ENCODE data around the gene KIF21A. TPM values are rescaled to one million over a fixed set of nuclear protein-coding genes. Genes with fewer than 3 reads are reported as not detected.

KIF21A gene
- total RNA-seq, 1 experiment from 2014 or later, result 29.1 TPM

DNA sequence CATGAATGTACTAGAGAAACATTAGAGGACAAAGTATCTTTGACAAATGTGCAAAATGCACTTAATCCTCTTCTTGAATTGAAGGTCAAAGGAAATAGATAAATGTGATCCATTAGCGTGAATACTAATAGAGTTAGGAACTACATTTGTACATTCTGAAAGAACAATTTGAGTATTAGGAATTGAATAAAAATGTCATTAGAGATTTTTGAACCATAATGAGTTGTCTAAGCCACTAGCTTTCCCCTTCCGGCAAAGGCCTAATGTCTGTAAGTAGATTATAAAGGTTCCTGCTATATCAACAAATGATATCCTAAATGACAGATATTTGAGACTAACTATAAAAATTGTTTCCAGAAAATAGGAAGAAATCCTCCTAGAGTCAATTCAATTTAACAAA lies 59.8 kb downstream of the KIF21A start:
- Histone ChIP-seq H3K4me3 (replicated peaks in 1 of 2; ENCODE audit: low read depth in 1 of 2, low read length in 2 of 2) (no peak overlapping the region), H3K27me3 (ENCODE audit: insufficient read depth, low read length) (no peaks in the 10 kb centered on the region), H3K79me2 (ENCODE audit: insufficient read depth, low read length) (0 out of 2 replicates have a peak, but pooled peaks cover 6% of the 10 kb centered on the region), H2AFZ (ENCODE audit: low read depth, low read length, poor library complexity, severe bottlenecking) (no peak overlapping the region), H3K4me1 (ENCODE audit: control insufficient read depth in 1 of 2, insufficient read depth in 2 of 2, low read length in 2 of 2) (no peaks in the 10 kb centered on the region), H3K9me2 (ENCODE audit: insufficient read depth) (no peaks in the 10 kb centered on the region), H3K9ac (ENCODE audit: low read length) (no peak overlapping the region), H3K9me3 (ENCODE audit: control insufficient read depth in 1 of 2, insufficient read depth in 1 of 2, low read depth in 1 of 2, low read length in 2 of 2) (no peaks in the 10 kb centered on the region), H3K36me3 (ENCODE audit: control insufficient read depth in 1 of 2, insufficient read depth in 2 of 2, low read length in 2 of 2) (no peaks in the 10 kb centered on the region), H4K20me1 (ENCODE audit: insufficient read depth) (0 out of 2 replicates have a peak, but pooled peaks cover 3% of the 10 kb centered on the region), H3K4me2 (ENCODE audit: low read length) (no peak overlapping the region), H3K27ac (ENCODE audit: low read depth, low read length) (no peak overlapping the region)
- intact Hi-C loops (cut with micrococcal nuclease), result no loop called here
- RAD21 ChIA-PET (ENCODE audit: low non-redundant PET in 1 of 2, low total read pairs in 2 of 2, uncharacterized antibody in 2 of 2, unreplicated experiment in 2 of 2), result no interaction called here
- POLR2A ChIA-PET, result no interaction called here
- BruUV-seq (replicated peaks), result no TSS peak
- CTCF ChIA-PET, result no interaction called here
- TF ChIP-seq SIN3A (IDR thresholded peaks at IDR 0.05; ENCODE audit: low read depth) (no peak), EZH2 (IDR thresholded peaks at IDR 0.05) (no peak), SRF (IDR thresholded peaks at IDR 0.05; ENCODE audit: low read depth) (no peak), EGR1 (IDR thresholded peaks at IDR 0.05; ENCODE audit: low read depth) (no peak)
- TF ChIP-seq, protein P1, sequence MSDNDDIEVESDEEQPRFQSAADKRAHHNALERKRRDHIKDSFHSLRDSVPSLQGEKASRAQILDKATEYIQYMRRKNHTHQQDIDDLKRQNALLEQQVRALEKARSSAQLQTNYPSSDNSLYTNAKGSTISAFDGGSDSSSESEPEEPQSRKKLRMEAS (IDR thresholded peaks at IDR 0.05), result no peak
- ATAC-seq (no peak), DNase-seq (ENCODE audit: low read depth, low spot score) (no peak)

DNA sequence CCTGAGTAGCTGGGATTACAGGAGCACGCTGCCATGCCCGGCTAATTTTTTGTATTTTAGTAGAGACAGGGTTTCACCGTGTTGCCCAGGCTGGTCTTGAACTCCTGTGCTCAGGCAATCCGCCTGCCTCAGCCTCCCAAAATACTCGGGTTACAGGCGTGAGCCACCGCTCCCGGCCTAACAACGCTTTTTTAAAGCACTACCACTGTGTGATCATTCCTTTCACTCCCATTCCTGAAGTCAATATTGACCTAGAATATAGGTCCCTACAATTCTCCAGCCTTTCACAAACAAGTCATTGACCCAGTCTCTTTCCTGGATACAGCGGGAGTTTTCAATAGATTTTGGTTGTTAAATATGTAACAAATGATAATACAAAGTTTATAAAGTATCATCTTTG lies 62.8 kb downstream of the KIF21A start:
- Histone ChIP-seq H3K79me2 (ENCODE audit: insufficient read depth, low read length) (0 out of 2 replicates have a peak, but pooled peaks cover 6% of the 10 kb centered on the region), H3K4me3 (replicated peaks in 1 of 2; ENCODE audit: low read depth in 1 of 2, low read length in 2 of 2) (no peak overlapping the region), H3K9ac (ENCODE audit: low read length) (no peak overlapping the region), H3K9me2 (ENCODE audit: insufficient read depth) (no peaks in the 10 kb centered on the region), H3K36me3 (ENCODE audit: control insufficient read depth in 1 of 2, insufficient read depth in 2 of 2, low read length in 2 of 2) (no peaks in the 10 kb centered on the region), H3K9me3 (ENCODE audit: control insufficient read depth in 1 of 2, insufficient read depth in 1 of 2, low read depth in 1 of 2, low read length in 2 of 2) (no peaks in the 10 kb centered on the region), H3K4me1 (ENCODE audit: control insufficient read depth in 1 of 2, insufficient read depth in 2 of 2, low read length in 2 of 2) (no peaks in the 10 kb centered on the region), H4K20me1 (ENCODE audit: insufficient read depth) (0 out of 2 replicates have a peak, but pooled peaks cover 3% of the 10 kb centered on the region), H3K4me2 (ENCODE audit: low read length) (no peak overlapping the region), H2AFZ (ENCODE audit: low read depth, low read length, poor library complexity, severe bottlenecking) (no peak overlapping the region), H3K27me3 (ENCODE audit: insufficient read depth, low read length) (no peaks in the 10 kb centered on the region), H3K27ac (ENCODE audit: low read depth, low read length) (no peak overlapping the region)
- ATAC-seq (no peak), DNase-seq (ENCODE audit: low read depth, low spot score) (no peak)
- TF ChIP-seq ELF1 (IDR thresholded peaks at IDR 0.05; ENCODE audit: borderline replicate concordance, low read depth) (no peak), JUND (IDR thresholded peaks at IDR 0.05) (no peak), POLR2A (IDR thresholded peaks at IDR 0.05; ENCODE audit: borderline replicate concordance, extremely low read depth, insufficient read depth, insufficient read length) (no peak), YY1 (IDR thresholded peaks at IDR 0.05; ENCODE audit: extremely low read depth, insufficient replicate concordance, low read depth, low read length) (no peak), RAD21 (IDR thresholded peaks at IDR 0.05; ENCODE audit: low read depth) (no peak), SIN3A (IDR thresholded peaks at IDR 0.05; ENCODE audit: low read depth) (no peak)
- TF ChIP-seq, protein P1 (IDR thresholded peaks at IDR 0.05), result no peak
- TF ChIP-seq, protein P2, sequence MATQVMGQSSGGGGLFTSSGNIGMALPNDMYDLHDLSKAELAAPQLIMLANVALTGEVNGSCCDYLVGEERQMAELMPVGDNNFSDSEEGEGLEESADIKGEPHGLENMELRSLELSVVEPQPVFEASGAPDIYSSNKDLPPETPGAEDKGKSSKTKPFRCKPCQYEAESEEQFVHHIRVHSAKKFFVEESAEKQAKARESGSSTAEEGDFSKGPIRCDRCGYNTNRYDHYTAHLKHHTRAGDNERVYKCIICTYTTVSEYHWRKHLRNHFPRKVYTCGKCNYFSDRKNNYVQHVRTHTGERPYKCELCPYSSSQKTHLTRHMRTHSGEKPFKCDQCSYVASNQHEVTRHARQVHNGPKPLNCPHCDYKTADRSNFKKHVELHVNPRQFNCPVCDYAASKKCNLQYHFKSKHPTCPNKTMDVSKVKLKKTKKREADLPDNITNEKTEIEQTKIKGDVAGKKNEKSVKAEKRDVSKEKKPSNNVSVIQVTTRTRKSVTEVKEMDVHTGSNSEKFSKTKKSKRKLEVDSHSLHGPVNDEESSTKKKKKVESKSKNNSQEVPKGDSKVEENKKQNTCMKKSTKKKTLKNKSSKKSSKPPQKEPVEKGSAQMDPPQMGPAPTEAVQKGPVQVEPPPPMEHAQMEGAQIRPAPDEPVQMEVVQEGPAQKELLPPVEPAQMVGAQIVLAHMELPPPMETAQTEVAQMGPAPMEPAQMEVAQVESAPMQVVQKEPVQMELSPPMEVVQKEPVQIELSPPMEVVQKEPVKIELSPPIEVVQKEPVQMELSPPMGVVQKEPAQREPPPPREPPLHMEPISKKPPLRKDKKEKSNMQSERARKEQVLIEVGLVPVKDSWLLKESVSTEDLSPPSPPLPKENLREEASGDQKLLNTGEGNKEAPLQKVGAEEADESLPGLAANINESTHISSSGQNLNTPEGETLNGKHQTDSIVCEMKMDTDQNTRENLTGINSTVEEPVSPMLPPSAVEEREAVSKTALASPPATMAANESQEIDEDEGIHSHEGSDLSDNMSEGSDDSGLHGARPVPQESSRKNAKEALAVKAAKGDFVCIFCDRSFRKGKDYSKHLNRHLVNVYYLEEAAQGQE (IDR thresholded peaks at IDR 0.05; ENCODE audit: low read depth), result no peak
- TF ChIP-seq, protein P3, sequence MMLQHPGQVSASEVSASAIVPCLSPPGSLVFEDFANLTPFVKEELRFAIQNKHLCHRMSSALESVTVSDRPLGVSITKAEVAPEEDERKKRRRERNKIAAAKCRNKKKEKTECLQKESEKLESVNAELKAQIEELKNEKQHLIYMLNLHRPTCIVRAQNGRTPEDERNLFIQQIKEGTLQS (IDR thresholded peaks at IDR 0.05), result no peak
- intact Hi-C loops (cut with micrococcal nuclease), result no loop called here
- BruUV-seq (replicated peaks), result no TSS peak
- RAD21 ChIA-PET (ENCODE audit: low non-redundant PET in 1 of 2, low total read pairs in 2 of 2, uncharacterized antibody in 2 of 2, unreplicated experiment in 2 of 2), result no interaction called here
- CTCF ChIA-PET, result no interaction called here
- POLR2A ChIA-PET, result no interaction called here

Measured in HCT116 (cell line).